Measurements from ENCODE around the gene INS. TPM values are rescaled to one million over a fixed set of nuclear protein-coding genes. Genes with fewer than 3 reads are reported as not detected.

Gene INS
- not detected for total RNA-seq

DNA sequence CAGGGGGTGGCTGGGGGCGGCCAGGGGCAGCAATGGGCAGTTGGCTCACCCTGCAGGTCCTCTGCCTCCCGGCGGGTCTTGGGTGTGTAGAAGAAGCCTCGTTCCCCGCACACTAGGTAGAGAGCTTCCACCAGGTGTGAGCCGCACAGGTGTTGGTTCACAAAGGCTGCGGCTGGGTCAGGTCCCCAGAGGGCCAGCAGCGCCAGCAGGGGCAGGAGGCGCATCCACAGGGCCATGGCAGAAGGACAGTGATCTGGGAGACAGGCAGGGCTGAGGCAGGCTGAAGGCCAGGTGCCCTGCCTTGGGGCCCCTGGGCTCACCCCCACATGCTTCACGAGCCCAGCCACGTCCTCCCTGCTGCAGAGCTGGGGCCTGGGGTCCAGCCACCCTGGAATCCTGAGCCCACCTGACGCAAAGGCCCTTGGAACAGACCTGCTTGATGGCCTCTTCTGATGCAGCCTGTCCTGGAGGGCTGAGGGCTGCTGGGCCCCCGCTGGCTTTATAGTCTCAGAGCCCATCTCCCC lies at the start of gene INS:
TSS of gene INS (minus strand) at position 474 of the 524 bp plus-strand sequence. CDS start at position 236, 238 bp downstream.
- Histone ChIP-seq H3K9me3 (no peaks in the 10 kb centered on the region), H3K27ac (replicated peaks in 1 of 4) (no peak within 1 kb of the TSS), H3K27me3 (peaks cover 0 to 89% (median 0%) of the 10 kb centered on the region in 4 donors), H3K4me1 (peaks cover 0 to 3% (median 3%) of the 10 kb centered on the region in 4 donors), H3K36me3 (no peaks in the 10 kb centered on the region), H3K4me3 (no peak within 1 kb of the TSS)
- WGBS: 86% methylated on average over 9 of the region's 13 CpGs
- no peak for TF ChIP-seq POLR2AphosphoS5 (IDR thresholded peaks at IDR 0.05)
- no peak for TF ChIP-seq EP300 (IDR thresholded peaks at IDR 0.05)
- no peak for TF ChIP-seq POLR2A (IDR thresholded peaks at IDR 0.05; ENCODE audit: low read depth)
- TF ChIP-seq, protein P1, sequence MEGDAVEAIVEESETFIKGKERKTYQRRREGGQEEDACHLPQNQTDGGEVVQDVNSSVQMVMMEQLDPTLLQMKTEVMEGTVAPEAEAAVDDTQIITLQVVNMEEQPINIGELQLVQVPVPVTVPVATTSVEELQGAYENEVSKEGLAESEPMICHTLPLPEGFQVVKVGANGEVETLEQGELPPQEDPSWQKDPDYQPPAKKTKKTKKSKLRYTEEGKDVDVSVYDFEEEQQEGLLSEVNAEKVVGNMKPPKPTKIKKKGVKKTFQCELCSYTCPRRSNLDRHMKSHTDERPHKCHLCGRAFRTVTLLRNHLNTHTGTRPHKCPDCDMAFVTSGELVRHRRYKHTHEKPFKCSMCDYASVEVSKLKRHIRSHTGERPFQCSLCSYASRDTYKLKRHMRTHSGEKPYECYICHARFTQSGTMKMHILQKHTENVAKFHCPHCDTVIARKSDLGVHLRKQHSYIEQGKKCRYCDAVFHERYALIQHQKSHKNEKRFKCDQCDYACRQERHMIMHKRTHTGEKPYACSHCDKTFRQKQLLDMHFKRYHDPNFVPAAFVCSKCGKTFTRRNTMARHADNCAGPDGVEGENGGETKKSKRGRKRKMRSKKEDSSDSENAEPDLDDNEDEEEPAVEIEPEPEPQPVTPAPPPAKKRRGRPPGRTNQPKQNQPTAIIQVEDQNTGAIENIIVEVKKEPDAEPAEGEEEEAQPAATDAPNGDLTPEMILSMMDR (IDR thresholded peaks at IDR 0.05): no peak
- intact Hi-C loops (cut with DNase I): no loop called here
- no peak for DNase-seq (ENCODE audit: extremely low spot score)

GRCh38 chr11:2210366-2211112 lies 49.5 kb upstream of the INS start:
- 92% methylated on average over 7 of the region's 16 CpGs for WGBS
- intact Hi-C loops (cut with DNase I): no loop called here
- H3K27me3 ChIP-seq: peaks cover 0 to 65% (median 0%) of the 10 kb centered on the region in 4 donors
- H3K36me3 ChIP-seq: no peaks in the 10 kb centered on the region
- no peaks in the 10 kb centered on the region for H3K4me1 ChIP-seq
- H3K27ac ChIP-seq (replicated peaks in 1 of 4): no peak overlapping the region
- TF ChIP-seq EP300 (IDR thresholded peaks at IDR 0.05): no peak
- TF ChIP-seq, protein P1 (IDR thresholded peaks at IDR 0.05): no peak
- no peak for TF ChIP-seq POLR2AphosphoS5 (IDR thresholded peaks at IDR 0.05)
- no peak for TF ChIP-seq POLR2A (IDR thresholded peaks at IDR 0.05; ENCODE audit: low read depth)
- H3K4me3 ChIP-seq: no peak overlapping the region
- H3K9me3 ChIP-seq: peaks cover 0 to 6% (median 3%) of the 10 kb centered on the region in 4 donors
- DNase-seq (ENCODE audit: extremely low spot score): no peak

DNA sequence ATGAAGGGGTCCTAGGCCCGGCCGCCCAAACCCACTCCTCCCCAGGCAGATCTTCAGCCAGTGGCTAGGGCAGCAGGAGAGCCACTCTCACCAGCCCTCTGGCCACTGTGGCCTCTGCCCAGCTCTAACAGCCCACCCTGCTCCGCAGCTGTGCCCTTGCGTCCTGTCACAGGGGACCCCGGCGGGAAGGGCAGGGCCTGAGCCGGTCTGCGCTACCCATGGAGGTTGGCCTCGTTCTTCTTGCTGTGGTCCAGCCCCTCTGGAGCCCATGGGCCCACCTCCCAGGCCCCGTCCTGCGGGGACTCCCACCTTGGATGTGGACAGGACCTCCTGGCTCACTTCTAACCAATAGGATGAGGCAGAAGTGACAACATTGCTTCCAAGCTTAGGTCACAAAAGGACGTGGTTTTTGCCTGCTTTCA lies 48.9 kb upstream of the INS start:
- Histone ChIP-seq H3K36me3 (no peaks in the 10 kb centered on the region), H3K27me3 (peaks cover 0 to 59% (median 0%) of the 10 kb centered on the region in 4 donors), H3K4me1 (no peaks in the 10 kb centered on the region), H3K27ac (replicated peaks in 1 of 4) (no peak overlapping the region), H3K9me3 (peaks cover 0 to 6% (median 3%) of the 10 kb centered on the region in 4 donors), H3K4me3 (no peak overlapping the region)
- 91% methylated on average over 10 of the region's 12 CpGs for WGBS
- TF ChIP-seq EP300 (IDR thresholded peaks at IDR 0.05) (no peak), POLR2AphosphoS5 (IDR thresholded peaks at IDR 0.05) (no peak), POLR2A (IDR thresholded peaks at IDR 0.05; ENCODE audit: low read depth) (no peak)
- TF ChIP-seq, protein P1 (IDR thresholded peaks at IDR 0.05): no peak
- no peak for DNase-seq (ENCODE audit: extremely low spot score)
- intact Hi-C loops (cut with DNase I): no loop called here

GRCh38 chr11:2209370-2209801 lies 48.4 kb upstream of the INS start:
- no peak for TF ChIP-seq EP300 (IDR thresholded peaks at IDR 0.05)
- TF ChIP-seq POLR2AphosphoS5 (IDR thresholded peaks at IDR 0.05): no peak
- TF ChIP-seq POLR2A (IDR thresholded peaks at IDR 0.05; ENCODE audit: low read depth): no peak
- TF ChIP-seq, protein P1 (IDR thresholded peaks at IDR 0.05): no peak
- WGBS: 85% methylated on average over 9 of the region's 11 CpGs
- intact Hi-C loops (cut with DNase I): no loop called here

More at GRCh38 chr11:2209370-2209801, 48.4 kb upstream of the INS start:
- Histone ChIP-seq H3K4me3 (no peak overlapping the region), H3K4me1 (no peaks in the 10 kb centered on the region), H3K27ac (replicated peaks in 1 of 4) (no peak overlapping the region), H3K9me3 (peaks cover 0 to 6% (median 3%) of the 10 kb centered on the region in 4 donors), H3K27me3 (peaks cover 0 to 54% (median 0%) of the 10 kb centered on the region in 4 donors), H3K36me3 (no peaks in the 10 kb centered on the region)
- DNase-seq (ENCODE audit: extremely low spot score): no peak

Data from esophagus muscularis mucosa (tissue), 4 donors.